Hypothalamus (tissue), 51 donors: ENCODE results near the gene FMO3.

ENCODE experiments used
- DNase-seq, 51 donors: peaks; one replicate each; lab custom pipeline; 2025; lab: John Stamatoyannopoulos, UW

The FMO3 gene

GRCh38 chr1:171155484-171155883 lies 64.8 kb downstream of the FMO3 start:
- no peak for DNase-seq

DNA sequence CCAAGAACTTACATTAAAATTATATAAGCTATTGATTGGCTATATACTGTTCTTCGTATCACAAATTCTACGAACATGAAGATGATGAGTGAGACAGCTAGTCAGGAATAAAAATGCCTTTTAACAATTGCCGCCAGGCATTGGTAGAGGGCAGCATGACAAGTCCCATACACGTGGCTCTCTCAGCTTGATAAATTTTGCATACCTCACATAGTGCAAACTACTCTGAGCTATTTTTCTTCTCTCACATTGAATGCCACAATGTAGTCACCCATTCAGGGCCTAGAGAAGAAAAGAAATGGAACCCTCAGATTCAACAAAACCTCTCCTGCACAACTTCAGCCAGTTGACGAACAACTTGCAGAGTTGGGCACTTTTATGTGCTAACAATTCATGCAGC lies 67.4 kb downstream of the FMO3 start:
- DNase-seq: no peak

- DNase-seq: no peak
Measured at GRCh38 chr1:171158551-171158950, 67.8 kb downstream of the FMO3 start.

GRCh38 chr1:171159148-171159547 lies 68.4 kb downstream of the FMO3 start:
- no peak for DNase-seq

- no peak for DNase-seq
Measured at GRCh38 chr1:171160211-171160610, 69.5 kb downstream of the FMO3 start.

DNA sequence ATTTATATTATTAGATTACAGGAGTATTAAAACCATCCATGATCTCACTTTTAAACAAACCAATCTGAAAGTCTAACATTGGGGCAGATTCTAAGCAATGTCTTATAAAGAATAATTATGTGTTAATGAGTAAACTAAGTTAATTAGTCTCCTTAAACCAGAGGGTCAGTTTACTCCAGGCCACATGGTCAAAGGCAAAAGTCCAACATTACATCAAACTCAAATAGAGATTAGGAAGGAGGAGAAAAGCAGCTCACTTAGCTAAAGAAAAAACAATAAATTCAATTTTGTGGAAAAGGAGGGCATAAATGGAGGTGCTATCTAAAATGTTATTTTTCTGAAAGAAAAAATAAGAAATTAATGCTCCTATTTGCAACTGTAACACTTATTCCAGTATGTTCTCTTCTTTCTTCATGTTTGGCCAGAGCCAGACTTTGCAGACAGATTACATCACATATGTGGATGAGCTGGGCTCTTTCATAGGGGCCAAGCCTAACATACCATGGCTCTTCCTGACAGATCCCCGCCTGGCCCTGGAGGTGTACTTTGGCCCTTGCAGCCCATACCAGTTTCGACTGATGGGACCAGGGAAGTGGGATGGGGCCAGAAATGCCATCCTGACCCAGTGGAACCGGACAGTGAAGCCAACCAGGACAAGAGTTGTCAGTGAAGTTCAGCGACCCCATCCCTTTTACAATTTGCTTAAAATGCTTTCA lies 70.1 kb downstream of the FMO3 start:
- no peak for DNase-seq

- DNase-seq: no peak
Measured at GRCh38 chr1:171161431-171161830, 70.7 kb downstream of the FMO3 start.

GRCh38 chr1:171166361-171166760 lies 75.7 kb downstream of the FMO3 start:
- DNase-seq: no peak
